H9 (cell line): ENCODE measurements around the gene CARS1. TPM values are rescaled to one million over a fixed set of nuclear protein-coding genes. Genes with fewer than 3 reads are reported as not detected.

Experiments
- DNase-seq: peaks from one replicate; pipeline ENCODE4 v3.0.0-alpha.2; 2017
- H2AFZ ChIP-seq: one replicate; pipeline ENCODE4 v1.6.1; 2013; ENCODE audit warnings: mild to moderate bottlenecking, low read length, control low read depth, moderate library complexity
- H2AK5ac ChIP-seq: 2 replicates; pipeline ENCODE4 v1.6.1; 2013; ENCODE audit warnings: low read length, control low read depth, mixed read lengths; ENCODE audit not compliant: insufficient read length
- H2BK120ac ChIP-seq: one replicate; pipeline ENCODE4 v1.6.1; 2013; ENCODE audit warnings: low read depth, mild to moderate bottlenecking, low read length, control low read depth, inconsistent platforms; ENCODE audit not compliant: poor library complexity, severe bottlenecking
- H2BK12ac ChIP-seq: 2 replicates; pipeline ENCODE4 v1.6.1; 2013; ENCODE audit warnings: low read length, control low read depth, mixed read lengths, low read depth; ENCODE audit not compliant: insufficient read length
- H2BK15ac ChIP-seq: 2 replicates; pipeline ENCODE4 v1.6.1; 2013; ENCODE audit warnings: low read depth, low read length, control low read depth
- H2BK20ac ChIP-seq: one replicate; pipeline ENCODE4 v1.6.1; 2013; ENCODE audit warnings: low read depth, mild to moderate bottlenecking, low read length, control low read depth, inconsistent platforms; ENCODE audit not compliant: poor library complexity, severe bottlenecking
- H2BK5ac ChIP-seq: 2 replicates; pipeline ENCODE4 v1.6.1; 2013; ENCODE audit warnings: low read length, control low read depth, mixed read lengths; ENCODE audit not compliant: insufficient read length
- H3K14ac ChIP-seq: 2 replicates; pipeline ENCODE4 v1.6.1; 2013; ENCODE audit warnings: low read length, control low read depth; ENCODE audit not compliant: insufficient read depth
- H3K18ac ChIP-seq: 2 replicates; pipeline ENCODE4 v1.6.1; 2013; ENCODE audit warnings: low read depth, mild to moderate bottlenecking, mixed read lengths, low read length, control low read depth; ENCODE audit not compliant: insufficient read length
- H3K23ac ChIP-seq: 2 replicates; pipeline ENCODE4 v1.6.1; 2013; ENCODE audit warnings: low read length, control low read depth, mixed read lengths, low read depth; ENCODE audit not compliant: insufficient read length
- H3K23me2 ChIP-seq: 2 replicates; pipeline ENCODE4 v1.6.1; 2013; ENCODE audit warnings: low read depth, mild to moderate bottlenecking, mixed read lengths, low read length, control low read depth; ENCODE audit not compliant: insufficient read length, poor library complexity, severe bottlenecking
- H3K27ac ChIP-seq: 2 replicates; pipeline ENCODE4 v1.5.1; 2013; ENCODE audit warnings: low read length, control low read depth, mixed read lengths, low read depth; ENCODE audit not compliant: insufficient read length
- H3K27me3 ChIP-seq: 2 replicates; pipeline ENCODE4 v1.6.1; 2013; ENCODE audit warnings: low read length, control low read depth, inconsistent platforms; ENCODE audit not compliant: insufficient read depth
- H3K4ac ChIP-seq: 2 replicates; pipeline ENCODE4 v1.6.1; 2013; ENCODE audit warnings: low read depth, mild to moderate bottlenecking, control low read depth, inconsistent platforms, low read length, moderate library complexity
- H3K4me1 ChIP-seq: 2 replicates; pipeline ENCODE4 v1.6.1; 2013; ENCODE audit warnings: low read length, control low read depth, inconsistent platforms; ENCODE audit not compliant: insufficient read depth
- H3K4me2 ChIP-seq: 2 replicates; pipeline ENCODE4 v1.6.1; 2013; ENCODE audit warnings: low read length, control low read depth, mixed read lengths; ENCODE audit not compliant: insufficient read length, insufficient read depth
- H3K56ac ChIP-seq: 2 replicates; pipeline ENCODE4 v1.6.1; 2013; ENCODE audit warnings: low read depth, mild to moderate bottlenecking, mixed read lengths, low read length, control low read depth; ENCODE audit not compliant: insufficient read length
- H3K79me1 ChIP-seq: 2 replicates; pipeline ENCODE4 v1.6.1; 2013; ENCODE audit warnings: low read depth, mild to moderate bottlenecking, moderate library complexity, low read length, control low read depth, inconsistent platforms; ENCODE audit not compliant: insufficient read depth, poor library complexity, severe bottlenecking
- H3K79me2 ChIP-seq: 2 replicates; pipeline ENCODE4 v1.6.1; 2013; ENCODE audit warnings: low read length, control low read depth, inconsistent platforms; ENCODE audit not compliant: insufficient read depth
- H3K9ac ChIP-seq: 2 replicates; pipeline ENCODE4 v1.6.1; 2013; ENCODE audit warnings: low read length, control low read depth, mixed read lengths; ENCODE audit not compliant: insufficient read length; ENCODE audit errors: extremely low read depth
- H3K9me3 ChIP-seq: one replicate; pipeline ENCODE4 v1.6.1; 2013; ENCODE audit warnings: low read depth, low read length, inconsistent platforms; ENCODE audit not compliant: control insufficient read depth
- H3T11ph ChIP-seq: one replicate; pipeline ENCODE4 v1.6.1; 2013; ENCODE audit warnings: mild to moderate bottlenecking, low read length, control low read depth, inconsistent platforms
- H4K20me1 ChIP-seq: one replicate; pipeline ENCODE4 v1.6.1; 2013; ENCODE audit not compliant: control insufficient read depth, insufficient read length, insufficient read depth
- H4K5ac ChIP-seq: 2 replicates; pipeline ENCODE4 v1.6.1; 2013; ENCODE audit warnings: low read depth, mild to moderate bottlenecking, mixed read lengths, low read length, control low read depth; ENCODE audit not compliant: insufficient read length
- H4K8ac ChIP-seq: replicated peaks from 2 replicates; pipeline ENCODE4 v1.6.1; 2013; ENCODE audit warnings: low read length, control low read depth, mixed read lengths, low read depth; ENCODE audit not compliant: insufficient read length
- H4K91ac ChIP-seq: 2 replicates; pipeline ENCODE4 v1.6.1; 2013; ENCODE audit warnings: low read depth, mild to moderate bottlenecking, moderate library complexity, mixed read lengths, low read length, control low read depth; ENCODE audit not compliant: insufficient read length
- H3K27ac Mint-ChIP-seq, 3 experiments: 2 replicates in 2 of 3; 3 replicates in 1 of 3; pipeline ENCODE4 v1.8.0; 2020 to 2021; ENCODE audit warnings: mixed read lengths in 3 of 3, mild to moderate bottlenecking in 1 of 3, moderate library complexity in 1 of 3
- H3K27me3 Mint-ChIP-seq: 2 replicates; pipeline ENCODE4 v1.8.0; 2021; ENCODE audit warnings: low read depth, mild to moderate bottlenecking, moderate library complexity, mixed read lengths
- H3K36me3 Mint-ChIP-seq, 3 experiments: 2 replicates in 2 of 3; 3 replicates in 1 of 3; pipeline ENCODE4 v1.8.0; 2020 to 2021; ENCODE audit warnings: low read depth in 3 of 3, mixed read lengths in 3 of 3; ENCODE audit not compliant: insufficient read depth in 1 of 3
- H3K4me1 Mint-ChIP-seq, 2 experiments: 2 replicates each; pipeline ENCODE4 v1.8.0; 2020; ENCODE audit warnings: mixed read lengths in 2 of 2
- H3K4me3 Mint-ChIP-seq, 2 experiments: 2 replicates in 1 of 2; 3 replicates in 1 of 2; pipeline ENCODE4 v1.8.0; 2020 to 2021; ENCODE audit warnings: mild to moderate bottlenecking in 2 of 2, mixed read lengths in 2 of 2, moderate library complexity in 1 of 2
- H3K9me3 Mint-ChIP-seq, 2 experiments: 2 replicates in 1 of 2; 3 replicates in 1 of 2; pipeline ENCODE4 v1.8.0; 2020; ENCODE audit warnings: mild to moderate bottlenecking in 2 of 2, mixed read lengths in 2 of 2, moderate library complexity in 1 of 2
- CTCF ChIP-seq: fragments of 200-600 bp; sonication (generic); conservative IDR thresholded peaks from 3 replicates; pipeline ENCODE4 v1.8.0; 2021; ENCODE audit warnings: antibody characterized with exemption, mild to moderate bottlenecking
- WGBS: extraction: QIAGEN DNeasy Blood & Tissue Kit; methylation state at CpG from one replicate; pipeline ENCODE4 v1.1.7; 2013; ENCODE audit warnings: missing lambda C conversion rate, low lambda C conversion rate, mixed read lengths; ENCODE audit not compliant: insufficient read length; ENCODE audit errors: extremely low coverage; 5-methylcytosine and 5-hydroxymethylcytosine counted together
- total RNA-seq: library from RNA; stranded (reverse); gene quantifications from 2 replicates; pipeline ENCODE4 v1.2.1, GENCODE V29; 2021

CARS1 gene
- total RNA-seq, 1 experiment from 2014 or later = 92.3 TPM

DNA sequence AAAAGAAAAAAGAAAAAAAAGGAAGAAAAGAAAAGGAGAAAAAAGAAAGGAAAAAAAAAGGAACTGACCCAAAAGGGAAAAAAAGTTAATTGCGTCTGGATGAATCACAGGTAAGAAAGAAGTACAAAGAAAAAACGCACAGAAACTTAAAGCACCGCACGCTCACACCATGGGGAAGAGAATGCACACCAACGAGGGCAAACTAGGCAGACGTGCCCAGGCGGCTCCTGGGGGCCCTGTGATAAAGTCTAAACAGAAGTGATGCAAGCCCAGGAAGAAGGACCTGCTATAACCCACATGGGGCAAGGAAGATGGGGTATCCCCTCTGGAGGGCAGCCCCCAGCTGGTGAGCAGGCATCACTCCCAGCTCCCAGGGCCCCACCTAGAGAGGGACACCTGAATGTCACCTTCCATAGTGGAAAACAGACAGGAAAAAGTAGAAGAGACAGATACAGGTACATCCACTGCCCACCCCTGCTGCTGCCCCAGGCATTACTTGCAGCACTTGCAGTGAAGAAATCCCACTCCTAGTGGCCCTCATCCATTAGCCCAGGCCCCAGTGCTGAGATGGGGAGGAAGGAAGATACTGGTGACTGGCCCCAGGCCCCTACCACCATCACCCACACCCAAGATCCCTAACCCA lies 94.0 kb downstream of the CARS1 start:
- no peaks in the 10 kb centered on the region for H3K23me2 ChIP-seq
- Mint-ChIP-seq H3K36me3 (peaks cover 67 to 95% (median 83%) of the 10 kb centered on the region in 3 experiments), H3K27ac (peak overlapping the region in 2 of 3 experiments; percentile 10 to 32; a peak in 2 of 7 replicates), H3K4me3 (no peak overlapping the region), H3K27me3 (no peaks in the 10 kb centered on the region), H3K9me3 (no peaks in the 10 kb centered on the region), H3K4me1 (peaks cover 25 to 30% of the 10 kb centered on the region in 2 experiments)
- no peaks in the 10 kb centered on the region for H3K27me3 ChIP-seq
- H3K9me3 ChIP-seq = no peaks in the 10 kb centered on the region
- no peak overlapping the region for H4K8ac ChIP-seq
- no peak overlapping the region for H3K27ac ChIP-seq
- H3K14ac ChIP-seq = no peak overlapping the region
- peaks cover 2% of the 10 kb centered on the region for H3K79me1 ChIP-seq
- peaks cover 4% of the 10 kb centered on the region for H3K79me2 ChIP-seq
- no peak overlapping the region for H3K9ac ChIP-seq
- H3K4me1 ChIP-seq = peaks cover 4% of the 10 kb centered on the region; the same call in 1 of the 2 replicates
- no peak overlapping the region for H3K4ac ChIP-seq
- H2BK20ac ChIP-seq = no peak overlapping the region
- no peak overlapping the region for H4K5ac ChIP-seq
- H2BK12ac ChIP-seq = no peak overlapping the region
- no peak overlapping the region for H2BK120ac ChIP-seq
- WGBS = no CpG with 5 or more reads among the region's 7 CpGs
- no peak overlapping the region for H2BK15ac ChIP-seq
- H3T11ph ChIP-seq = no peak overlapping the region
- H2AK5ac ChIP-seq = no peak overlapping the region
- no peak overlapping the region for H3K4me2 ChIP-seq
- H2AFZ ChIP-seq = no peak overlapping the region
- H4K20me1 ChIP-seq = no peaks in the 10 kb centered on the region
- no peak for DNase-seq
- H4K91ac ChIP-seq = no peak overlapping the region
- H2BK5ac ChIP-seq = no peak overlapping the region
- H3K56ac ChIP-seq = no peak overlapping the region
- H3K23ac ChIP-seq = no peak overlapping the region
- TF ChIP-seq CTCF = no peak
- H3K18ac ChIP-seq = no peak overlapping the region
